ENCODE results near the gene KLC1. TPM values are rescaled to one million over a fixed set of nuclear protein-coding genes. Genes with fewer than 3 reads are reported as not detected.
A peak's percentile ranks its signal among the peaks of the same experiment; 100 is the strongest.

Gene KLC1
- total RNA-seq, 5 donors from 2014 or later (not counting 1 experiment from before 2014, with no cell fraction given) = 177 to 241 (median 219) TPM

- peaks cover 16 to 35% of the 10 kb centered on the region in 2 experiments for H3K4me1 ChIP-seq (ENCODE audit: control insufficient read depth in 1 of 2, extremely low read depth in 1 of 2, insufficient read depth in 2 of 2, low read length in 2 of 2)
- WGBS (ENCODE audit: insufficient coverage) = 80% methylated on average over 16 of the region's 16 CpGs
- H3K27ac Mint-ChIP-seq = no peak overlapping the region
- no peaks in the 10 kb centered on the region for H3K27me3 Mint-ChIP-seq
- H3K9me3 Mint-ChIP-seq = no peaks in the 10 kb centered on the region
- H3K27me3 ChIP-seq (replicated peaks in 1 of 2; ENCODE audit: control insufficient read depth in 2 of 2, extremely low read depth in 1 of 2, insufficient read depth in 2 of 2, low read length in 1 of 2) = peaks cover 0 to 5% of the 10 kb centered on the region in 2 experiments
- no peaks in the 10 kb centered on the region for H3K36me3 Mint-ChIP-seq
- no peak for ATAC-seq (replicated peaks in 1 of 4)
- POLR2A ChIA-PET = interaction anchor here in 1 of 2 donors (0.6 kb wide), 1 partner anchor 1423 kb away, joined by 4 read pairs; no protein-coding TSS in a partner anchor
- H3K4me1 Mint-ChIP-seq = peaks cover 22 to 35% (median 25%) of the 10 kb centered on the region in 3 donors
- peak overlapping the region in 1 of 3 donors; percentile 71 for H3K4me3 Mint-ChIP-seq
- no peak for DNase-seq
- H3K9me3 ChIP-seq = no peaks in the 10 kb centered on the region
- no peak overlapping the region for H3K4me3 ChIP-seq (ENCODE audit: control insufficient read depth in 1 of 2, extremely low read depth in 1 of 2, low read length in 1 of 2)
- CTCF ChIA-PET = interaction anchor here in 1 of 2 donors (0.6 kb wide), 1 partner anchor 286 kb away, joined by 3 read pairs; no protein-coding TSS in a partner anchor
- H3K27ac ChIP-seq (ENCODE audit: low read length) = no peak overlapping the region
- no peaks in the 10 kb centered on the region for H3K36me3 ChIP-seq (ENCODE audit: control insufficient read depth in 2 of 2, extremely low read depth in 1 of 2, insufficient read depth in 1 of 2, low read length in 1 of 2)
Measured at GRCh38 chr14:103623883-103624482, 5.0 kb upstream of the KLC1 start.

- H3K27me3 Mint-ChIP-seq = no peaks in the 10 kb centered on the region
- no peaks in the 10 kb centered on the region for H3K36me3 Mint-ChIP-seq
- ChIA-PET CTCF (interaction anchor here in 1 of 2 donors (0.6 kb wide), 1 partner anchor 285 kb away, joined by 3 read pairs; no protein-coding TSS in a partner anchor), POLR2A (no interaction called here)
- ATAC-seq (replicated peaks in 1 of 4) (peak in 1 of 4 experiments; percentile 18), DNase-seq (peak in 3 of 35 experiments; percentile 7 to 13 (median 13))
- peak overlapping the region in 1 of 2 donors; percentile 75 for H3K27ac Mint-ChIP-seq
- Histone ChIP-seq H3K4me3 (ENCODE audit: control insufficient read depth in 1 of 2, extremely low read depth in 1 of 2, low read length in 1 of 2) (no peak overlapping the region), H3K9me3 (no peaks in the 10 kb centered on the region), H3K27me3 (replicated peaks in 1 of 2; ENCODE audit: control insufficient read depth in 2 of 2, extremely low read depth in 1 of 2, insufficient read depth in 2 of 2, low read length in 1 of 2) (peaks cover 0 to 3% of the 10 kb centered on the region in 2 experiments), H3K36me3 (ENCODE audit: control insufficient read depth in 2 of 2, extremely low read depth in 1 of 2, insufficient read depth in 1 of 2, low read length in 1 of 2) (no peaks in the 10 kb centered on the region), H3K27ac (ENCODE audit: low read length) (peak overlapping the region; percentile 6), H3K4me1 (ENCODE audit: control insufficient read depth in 1 of 2, extremely low read depth in 1 of 2, insufficient read depth in 2 of 2, low read length in 2 of 2) (peaks cover 16 to 35% of the 10 kb centered on the region in 2 experiments)
- H3K4me1 Mint-ChIP-seq = peaks cover 22 to 36% (median 25%) of the 10 kb centered on the region in 3 donors
- H3K9me3 Mint-ChIP-seq = no peaks in the 10 kb centered on the region
- WGBS (ENCODE audit: insufficient coverage) = 29% methylated on average over 8 of the region's 10 CpGs
- H3K4me3 Mint-ChIP-seq = peak overlapping the region; percentile 40 to 71 (median 44)
Measured at GRCh38 chr14:103624860-103625259, 4.2 kb upstream of the KLC1 start.

- H3K9me3 Mint-ChIP-seq = no peaks in the 10 kb centered on the region
- ChIA-PET POLR2A (interaction anchor here in 1 of 2 donors (0.6 kb wide), 1 partner anchor 1440 kb away, joined by 4 read pairs; no protein-coding TSS in a partner anchor), CTCF (interaction anchor here in 1 of 2 donors (0.7 kb wide), 1 partner anchor 1208 kb away, joined by 3 read pairs; no protein-coding TSS in a partner anchor)
- Histone ChIP-seq H3K9me3 (no peaks in the 10 kb centered on the region), H3K27ac (ENCODE audit: low read length) (peak overlapping the region; percentile 6), H3K4me3 (ENCODE audit: control insufficient read depth in 1 of 2, extremely low read depth in 1 of 2, low read length in 1 of 2) (no peak overlapping the region), H3K27me3 (replicated peaks in 1 of 2; ENCODE audit: control insufficient read depth in 2 of 2, extremely low read depth in 1 of 2, insufficient read depth in 2 of 2, low read length in 1 of 2) (peaks cover 0 to 2% of the 10 kb centered on the region in 2 experiments), H3K36me3 (ENCODE audit: control insufficient read depth in 2 of 2, extremely low read depth in 1 of 2, insufficient read depth in 1 of 2, low read length in 1 of 2) (no peaks in the 10 kb centered on the region), H3K4me1 (ENCODE audit: control insufficient read depth in 1 of 2, extremely low read depth in 1 of 2, insufficient read depth in 2 of 2, low read length in 2 of 2) (peaks cover 20 to 40% of the 10 kb centered on the region in 2 experiments)
- DNase-seq (peak in 29 of 35 experiments; percentile 14 to 62 (median 34)), ATAC-seq (replicated peaks in 1 of 4) (peak; percentile 13 to 67 (median 30))
- H3K27me3 Mint-ChIP-seq = no peaks in the 10 kb centered on the region
- H3K27ac Mint-ChIP-seq = peak overlapping the region; percentile 75 to 88
- WGBS (ENCODE audit: insufficient coverage) = 50% methylated on average over 2 of the region's 11 CpGs
- H3K4me3 Mint-ChIP-seq = peak overlapping the region; percentile 40 to 71 (median 44)
- no peaks in the 10 kb centered on the region for H3K36me3 Mint-ChIP-seq
- peaks cover 22 to 41% (median 29%) of the 10 kb centered on the region in 3 donors for H3K4me1 Mint-ChIP-seq
Measured at GRCh38 chr14:103625356-103626095, 3.5 kb upstream of the KLC1 start.

- CTCF ChIA-PET = interaction anchor here in 1 of 2 donors (0.7 kb wide), 1 partner anchor 1209 kb away, joined by 3 read pairs; no protein-coding TSS in a partner anchor
- peaks cover 21 to 48% of the 10 kb centered on the region in 2 experiments for H3K4me1 ChIP-seq (ENCODE audit: control insufficient read depth in 1 of 2, extremely low read depth in 1 of 2, insufficient read depth in 2 of 2, low read length in 2 of 2)
- peak overlapping the region in 1 of 2 donors; percentile 16 for H3K27ac Mint-ChIP-seq
Measured at GRCh38 chr14:103626146-103626850, 2.7 kb upstream of the KLC1 start.

DNA sequence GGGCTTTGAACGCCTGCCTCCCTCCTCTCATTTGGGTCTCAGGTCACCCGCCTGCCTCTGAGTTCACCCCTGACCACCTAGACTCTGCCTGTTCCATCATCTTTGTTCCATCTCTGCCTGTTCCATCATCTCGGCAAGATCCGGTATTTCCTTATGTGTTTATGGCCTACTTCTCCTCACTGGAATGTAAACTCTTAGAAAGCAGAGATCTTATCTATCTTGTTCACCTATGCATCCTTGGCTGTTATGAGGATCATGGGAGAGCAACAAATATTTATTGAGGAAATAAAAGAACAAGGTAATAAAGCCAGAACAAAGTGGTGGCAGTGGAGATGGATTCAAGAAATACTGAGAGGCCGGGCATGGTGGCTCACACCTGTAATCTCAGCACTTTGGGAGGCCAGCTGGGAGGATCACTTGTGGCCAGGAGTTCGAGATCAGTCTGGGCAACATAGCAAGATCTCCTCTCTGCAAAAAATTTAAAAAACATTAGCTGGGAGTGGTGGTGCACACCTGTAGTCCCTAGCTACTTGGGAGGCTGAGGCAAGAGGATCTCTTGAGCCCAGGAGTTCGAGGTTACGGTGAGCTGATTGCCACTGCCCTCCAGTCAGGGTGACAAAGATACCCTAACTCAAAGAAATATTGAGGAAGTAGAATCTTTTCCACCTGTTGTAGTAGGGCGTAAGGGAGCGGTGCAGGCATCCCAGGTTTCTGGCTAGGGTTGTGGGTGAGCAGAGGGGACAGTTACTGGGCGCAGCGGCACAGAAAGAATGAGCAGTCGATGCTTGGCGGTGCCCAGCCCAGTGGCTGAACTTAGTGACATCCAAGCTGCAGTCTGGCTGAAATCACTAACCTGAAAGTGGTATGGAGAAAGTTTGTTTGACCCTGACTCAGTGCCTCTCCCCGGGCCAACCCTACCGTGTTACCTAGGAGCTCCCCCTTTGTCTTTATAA lies 1.7 kb upstream of the KLC1 start:
- WGBS (ENCODE audit: insufficient coverage) = 94% methylated on average over 8 of the region's 16 CpGs
- Histone ChIP-seq H3K9me3 (no peaks in the 10 kb centered on the region), H3K4me3 (ENCODE audit: control insufficient read depth in 1 of 2, extremely low read depth in 1 of 2, low read length in 1 of 2) (no peak overlapping the region), H3K27ac (ENCODE audit: low read length) (no peak overlapping the region), H3K27me3 (replicated peaks in 1 of 2; ENCODE audit: control insufficient read depth in 2 of 2, extremely low read depth in 1 of 2, insufficient read depth in 2 of 2, low read length in 1 of 2) (no peaks in the 10 kb centered on the region), H3K36me3 (ENCODE audit: control insufficient read depth in 2 of 2, extremely low read depth in 1 of 2, insufficient read depth in 1 of 2, low read length in 1 of 2) (peaks cover 0 to 1% of the 10 kb centered on the region in 2 donors), H3K4me1 (ENCODE audit: control insufficient read depth in 1 of 2, extremely low read depth in 1 of 2, insufficient read depth in 2 of 2, low read length in 2 of 2) (peaks cover 21 to 56% of the 10 kb centered on the region in 2 experiments)
- H3K36me3 Mint-ChIP-seq = no peaks in the 10 kb centered on the region
- CTCF ChIA-PET = no interaction called here
- peak overlapping the region; percentile 34 to 49 for H3K27ac Mint-ChIP-seq
- H3K4me1 Mint-ChIP-seq = peaks cover 22 to 54% (median 41%) of the 10 kb centered on the region in 3 donors
- POLR2A ChIA-PET = no interaction called here
- DNase-seq (no peak), ATAC-seq (replicated peaks in 1 of 4) (no peak)
- H3K4me3 Mint-ChIP-seq = peak overlapping the region; percentile 77 to 85 (median 79)
- no peaks in the 10 kb centered on the region for H3K9me3 Mint-ChIP-seq
- H3K27me3 Mint-ChIP-seq = no peaks in the 10 kb centered on the region

More at GRCh38 chr14:103626146-103626850, 2.7 kb upstream of the KLC1 start:
- 71% methylated on average over 3 of the region's 5 CpGs for WGBS (ENCODE audit: insufficient coverage)
- POLR2A ChIA-PET = interaction anchor here (0.6 kb wide), 2 partner anchors 23 to 1439 kb away, joined by 4 to 5 read pairs; no protein-coding TSS in a partner anchor
- Mint-ChIP-seq H3K36me3 (no peaks in the 10 kb centered on the region), H3K27me3 (no peaks in the 10 kb centered on the region), H3K9me3 (no peaks in the 10 kb centered on the region), H3K4me3 (peak overlapping the region; percentile 17 to 71 (median 52)), H3K4me1 (peaks cover 22 to 48% (median 34%) of the 10 kb centered on the region in 3 donors)
- Histone ChIP-seq H3K9me3 (no peaks in the 10 kb centered on the region), H3K27ac (ENCODE audit: low read length) (no peak overlapping the region), H3K27me3 (replicated peaks in 1 of 2; ENCODE audit: control insufficient read depth in 2 of 2, extremely low read depth in 1 of 2, insufficient read depth in 2 of 2, low read length in 1 of 2) (no peaks in the 10 kb centered on the region), H3K36me3 (ENCODE audit: control insufficient read depth in 2 of 2, extremely low read depth in 1 of 2, insufficient read depth in 1 of 2, low read length in 1 of 2) (no peaks in the 10 kb centered on the region), H3K4me3 (ENCODE audit: control insufficient read depth in 1 of 2, extremely low read depth in 1 of 2, low read length in 1 of 2) (no peak overlapping the region)
- DNase-seq (peak in 1 of 35 experiments; percentile 12), ATAC-seq (replicated peaks in 1 of 4) (no peak)

Data from T-cell (primary cell).